GM04503 (cell line): Measurements from ENCODE around the gene CORO2B.

Experiments used
- DNase-seq: peaks from one replicate; pipeline ENCODE4 v3.0.0-alpha.2; 2012; ENCODE audit warnings: low read depth

The CORO2B gene

GRCh38 chr15:68574046-68574445, 4.7 kb upstream of the CORO2B start:
- DNase-seq = no peak

- DNase-seq = no peak
Measured at GRCh38 chr15:68574629-68575028, 4.2 kb upstream of the CORO2B start.

- no peak for DNase-seq
Measured at GRCh38 chr15:68576235-68576892, 2.4 kb upstream of the CORO2B start.

GRCh38 chr15:68578175-68578979, 416 bp upstream of the CORO2B start:
- DNase-seq = no peak

DNA sequence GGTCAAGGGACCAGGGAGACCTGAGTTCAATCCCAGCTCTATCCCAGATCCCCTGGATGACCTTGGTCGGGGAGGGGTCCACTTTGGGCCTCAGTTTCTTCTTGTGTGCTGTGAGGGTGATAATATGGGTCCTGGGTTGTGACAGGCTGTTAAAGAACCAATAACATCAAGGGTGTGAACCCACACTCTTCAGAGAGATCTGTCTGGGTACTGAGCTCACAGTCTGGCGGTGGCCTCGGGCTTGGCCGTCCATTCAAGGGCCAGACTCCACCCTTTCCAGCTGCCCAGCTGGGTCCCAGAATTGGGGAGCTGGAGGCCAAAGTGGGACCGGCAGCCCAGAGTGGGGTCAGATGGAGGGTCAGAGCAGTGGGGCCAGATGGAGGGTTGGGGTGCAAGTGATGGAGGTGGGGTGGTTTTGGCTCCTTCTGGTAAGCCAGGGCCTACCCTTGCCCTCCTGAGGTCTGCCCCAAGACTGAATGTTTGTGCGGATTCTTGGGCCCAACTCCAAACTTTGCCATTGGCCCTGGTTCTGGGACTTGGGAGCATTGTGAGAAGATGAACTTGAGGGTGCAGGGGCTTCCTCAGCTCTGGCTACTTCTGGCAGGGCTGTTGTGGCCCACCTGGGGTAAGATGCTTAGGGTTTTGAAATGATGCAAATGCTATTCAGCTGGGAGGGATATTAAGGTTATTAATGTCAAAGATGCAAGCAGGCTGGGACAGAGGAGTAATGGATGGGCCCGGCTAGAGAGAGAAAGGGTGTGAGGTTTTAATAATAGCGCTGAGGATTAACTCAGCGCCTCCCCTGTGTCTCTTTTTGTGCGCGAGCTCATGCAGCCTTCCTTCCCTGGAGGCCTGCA, 1.5 kb downstream of the CORO2B start:
- no peak for DNase-seq

- no peak for DNase-seq
Measured at GRCh38 chr15:68580883-68581155, 2.0 kb downstream of the CORO2B start.

GRCh38 chr15:68581725-68582124, 2.9 kb downstream of the CORO2B start:
- no peak for DNase-seq

- no peak for DNase-seq
Measured at GRCh38 chr15:68582236-68582635, 3.4 kb downstream of the CORO2B start.

DNA sequence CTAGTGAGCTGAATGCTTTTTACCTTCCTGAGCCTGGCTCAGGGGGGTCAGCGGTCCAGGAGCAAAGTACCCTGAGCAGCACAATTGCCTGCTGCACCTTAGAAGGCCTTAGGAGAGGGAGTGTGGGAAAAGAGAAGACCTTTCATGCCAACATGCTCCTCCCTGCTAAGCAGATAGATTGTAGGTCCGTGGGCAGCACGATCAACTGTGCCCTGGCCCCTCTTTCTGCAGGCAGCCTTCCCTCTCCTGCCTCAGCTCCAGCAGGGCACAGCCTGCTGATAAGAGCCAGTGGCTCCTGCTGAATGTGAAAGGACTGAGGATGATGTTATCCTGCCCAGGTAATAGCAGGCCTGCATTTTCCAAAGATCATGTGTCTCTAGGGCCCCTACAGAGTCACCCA, 4.1 kb downstream of the CORO2B start:
- DNase-seq = no peak

DNA sequence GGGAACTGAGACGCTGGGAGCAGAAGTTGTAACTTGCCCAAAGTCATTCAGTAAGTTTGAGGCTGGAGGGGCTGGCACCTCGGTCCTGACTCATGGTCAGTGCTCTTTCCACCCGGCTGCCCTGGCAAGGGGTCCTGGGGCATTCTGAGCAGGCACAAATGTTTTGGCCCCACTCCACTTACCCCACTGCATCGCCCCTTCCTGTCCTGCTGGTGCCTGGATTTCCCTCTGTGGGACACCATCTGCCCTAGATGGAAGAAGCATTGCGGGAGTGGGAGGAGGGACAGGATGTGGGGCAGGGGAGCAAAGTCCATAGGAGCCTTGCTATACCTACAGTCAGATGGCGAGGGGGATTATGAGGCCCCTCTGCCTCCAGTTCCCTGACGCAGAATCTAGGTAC, 4.5 kb downstream of the CORO2B start:
- no peak for DNase-seq

- DNase-seq = no peak
Measured at GRCh38 chr15:68583936-68584755, 5.4 kb downstream of the CORO2B start.

DNA sequence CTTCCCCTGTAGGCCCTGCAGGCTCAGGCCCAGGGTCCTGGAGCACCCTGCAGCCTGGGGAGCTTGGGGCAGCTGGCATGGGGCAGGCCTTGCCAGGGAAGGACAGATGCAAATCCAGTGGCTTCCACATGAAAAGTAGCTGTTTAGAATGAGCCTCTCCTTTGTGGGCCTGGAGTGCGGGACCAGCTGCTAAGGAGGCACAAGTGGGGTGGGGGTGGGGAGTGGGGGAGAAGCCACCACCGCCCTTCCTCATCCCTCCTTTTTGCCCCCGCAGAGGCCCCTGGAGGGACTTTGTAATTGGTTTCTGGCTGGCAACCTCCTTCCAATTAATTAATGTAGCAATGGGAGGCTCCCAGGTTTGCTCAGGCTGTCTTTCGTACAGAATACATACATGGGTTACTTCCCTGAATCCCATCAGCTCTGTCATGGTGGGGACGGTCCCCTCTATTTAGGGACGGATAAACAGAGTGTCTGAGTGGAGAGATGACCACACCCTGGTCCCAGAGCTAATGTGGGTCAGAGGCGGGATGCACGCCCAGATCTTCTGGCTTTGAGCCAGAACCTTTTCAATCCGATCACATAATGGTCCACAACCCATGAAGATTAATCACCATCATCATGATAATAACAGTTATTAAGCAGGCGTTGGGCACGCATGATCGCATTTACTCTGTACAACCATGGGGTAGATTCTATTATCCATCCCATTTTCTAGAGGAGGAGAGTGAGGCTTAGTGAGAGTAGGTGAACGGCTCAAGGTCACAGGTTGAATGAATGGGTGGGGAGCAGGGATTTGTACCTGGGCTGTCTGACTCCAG, 6.2 kb downstream of the CORO2B start:
- DNase-seq = no peak

DNA sequence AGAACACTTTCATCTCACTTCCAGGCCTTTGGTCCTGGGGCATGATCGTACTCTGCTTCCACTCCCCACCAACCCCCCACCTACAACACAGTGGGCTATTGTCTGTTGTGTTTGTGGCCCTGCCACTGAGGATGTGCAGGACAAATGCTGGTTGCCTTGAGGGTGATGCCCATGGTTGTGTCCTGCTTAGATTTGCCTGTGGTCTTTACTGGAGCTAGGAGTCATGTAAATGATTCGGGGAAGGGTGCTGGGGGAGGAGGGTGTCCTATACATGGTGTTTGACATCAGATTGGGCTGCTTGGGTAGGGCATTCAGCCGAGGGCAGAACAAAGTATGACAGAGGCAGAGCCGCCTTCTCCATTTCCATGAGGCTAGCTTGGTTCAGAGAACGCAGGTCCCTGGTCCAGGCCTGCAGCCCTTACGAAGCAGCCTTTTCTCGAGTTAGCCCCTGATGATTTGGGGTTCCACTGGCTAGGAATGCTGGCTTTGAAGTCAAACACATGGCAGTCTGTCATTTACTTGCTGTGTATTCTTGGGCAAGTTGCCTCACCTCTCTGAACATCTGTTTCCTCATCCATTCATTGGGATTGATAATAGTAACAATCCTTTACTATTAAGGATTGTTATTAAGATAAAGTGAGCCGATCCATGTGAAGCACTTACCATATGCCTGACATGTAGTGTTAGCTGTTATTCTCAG, 6.9 kb downstream of the CORO2B start:
- DNase-seq = no peak

GRCh38 chr15:68586274-68586961, 7.6 kb downstream of the CORO2B start:
- peak; percentile 51 for DNase-seq

- DNase-seq = no peak
Measured at GRCh38 chr15:68587769-68588385, 9.1 kb downstream of the CORO2B start.

DNA sequence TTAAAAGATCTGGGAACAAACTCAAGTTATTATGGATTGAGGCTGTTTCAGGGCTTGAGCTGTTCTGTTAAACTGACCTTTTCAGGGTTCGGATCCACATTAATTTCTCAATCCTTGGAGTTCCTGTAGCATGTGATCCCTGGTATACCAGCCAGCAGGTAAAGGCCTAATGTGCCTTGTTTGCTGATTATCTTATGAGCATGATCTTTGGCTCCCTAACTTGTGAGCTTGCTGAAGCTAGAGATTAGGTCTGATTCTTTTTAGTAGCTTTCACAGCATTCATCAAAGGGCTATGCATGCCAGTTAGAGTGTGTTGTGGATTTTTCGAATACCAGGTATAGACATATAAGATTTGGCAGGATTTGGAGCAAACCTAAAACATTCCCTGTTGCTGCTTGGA, 10.3 kb downstream of the CORO2B start:
- DNase-seq = no peak

GRCh38 chr15:68589783-68590710, 11.3 kb downstream of the CORO2B start:
- DNase-seq = no peak

DNA sequence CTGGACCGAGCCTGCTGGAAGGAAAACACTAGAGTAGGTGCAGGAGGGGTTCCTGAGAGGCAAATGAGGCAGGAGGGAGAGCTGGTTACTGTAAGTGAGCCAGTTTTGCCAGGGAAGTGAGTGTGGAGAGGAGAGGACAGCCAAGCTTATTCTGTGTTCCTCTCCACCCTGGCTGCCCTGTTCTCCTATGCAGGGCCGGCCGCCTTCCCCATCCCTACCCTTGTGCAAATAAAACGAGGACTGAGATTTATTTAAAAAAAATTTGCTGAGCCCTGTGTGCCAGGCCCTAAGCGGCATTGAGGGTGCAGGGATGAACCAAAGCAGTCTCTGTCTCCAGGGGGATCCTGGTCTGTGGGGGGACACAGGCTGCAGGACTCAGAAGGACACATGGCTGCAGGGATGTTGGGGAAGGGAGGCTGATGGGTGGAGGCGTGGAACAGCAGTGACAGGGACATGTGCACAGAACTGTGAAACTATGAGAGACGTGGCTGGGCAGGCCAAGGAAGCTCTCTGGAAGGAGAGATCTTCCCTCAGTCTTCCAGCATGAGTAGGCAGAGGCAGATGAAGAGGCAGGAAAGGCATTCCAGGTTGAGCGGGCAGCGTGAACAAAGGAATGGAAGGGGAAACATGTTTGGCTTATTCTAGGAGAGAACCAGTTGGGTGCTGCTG, 12.1 kb downstream of the CORO2B start:
- DNase-seq = no peak
